Activated CD4-positive, alpha-beta T cell treated with anti-CD3 and anti-CD28 coated beads for 4 hours (primary cell): ENCODE results near the gene ANO2.

Source experiments
- DNase-seq, 2 donors: peaks; one replicate each; pipeline ENCODE4 v3.0.0-alpha.2; 2020

ANO2 gene

GRCh38 chr12:5807514-5808219 lies 137.4 kb downstream of the ANO2 start:
- DNase-seq: no peak

- no peak for DNase-seq
Observed at GRCh38 chr12:5807090-5807414, 138.0 kb downstream of the ANO2 start.

GRCh38 chr12:5806371-5807089 lies 138.5 kb downstream of the ANO2 start:
- DNase-seq: no peak

- DNase-seq: no peak
Observed at GRCh38 chr12:5803532-5803931, 141.5 kb downstream of the ANO2 start.

GRCh38 chr12:5798242-5799015 lies 146.6 kb downstream of the ANO2 start:
- no peak for DNase-seq

GRCh38 chr12:5797661-5798060 lies 147.4 kb downstream of the ANO2 start:
- no peak for DNase-seq

GRCh38 chr12:5796959-5797225 lies 148.2 kb downstream of the ANO2 start:
- DNase-seq: no peak

- DNase-seq: no peak
Observed at GRCh38 chr12:5796171-5796958, 148.7 kb downstream of the ANO2 start.

GRCh38 chr12:5794156-5794555 lies 150.9 kb downstream of the ANO2 start:
- no peak for DNase-seq

GRCh38 chr12:5792343-5792742 lies 152.7 kb downstream of the ANO2 start:
- no peak for DNase-seq

- no peak for DNase-seq
Observed at GRCh38 chr12:5789469-5789968, 155.5 kb downstream of the ANO2 start.

GRCh38 chr12:5787828-5788227 lies 157.2 kb downstream of the ANO2 start:
- no peak for DNase-seq

- no peak for DNase-seq
Observed at GRCh38 chr12:5785601-5786000, 159.5 kb downstream of the ANO2 start.

- DNase-seq: no peak
Observed at GRCh38 chr12:5784462-5785130, 160.5 kb downstream of the ANO2 start.

GRCh38 chr12:5783289-5783920 lies 161.7 kb downstream of the ANO2 start:
- DNase-seq: no peak

GRCh38 chr12:5780536-5780935 lies 164.5 kb downstream of the ANO2 start:
- DNase-seq: no peak

- DNase-seq: no peak
Observed at GRCh38 chr12:5779401-5779800, 165.7 kb downstream of the ANO2 start.

- no peak for DNase-seq
Observed at GRCh38 chr12:5778821-5779220, 166.2 kb downstream of the ANO2 start.

GRCh38 chr12:5777451-5777850 lies 167.6 kb downstream of the ANO2 start:
- DNase-seq: no peak

GRCh38 chr12:5776091-5776490 lies 169.0 kb downstream of the ANO2 start:
- DNase-seq: no peak

GRCh38 chr12:5773550-5773949 lies 171.5 kb downstream of the ANO2 start:
- DNase-seq: no peak

- DNase-seq: no peak
Observed at GRCh38 chr12:5771756-5772155, 173.3 kb downstream of the ANO2 start.
